ENCODE results near the gene ESPN.
"Not testable (repeated sequence)": the region's sequence is repeated elsewhere in the genome, so short reads cannot be mapped to it uniquely, and the experiment has no call there.

GRCh38 chr1:6395781-6396244, 28.8 kb upstream of the ESPN start:
- TF ChIP-seq CTCF (IDR thresholded peaks at IDR 0.05; ENCODE audit: control extremely low read depth in 1 of 3, insufficient read depth in 1 of 3, low read depth in 1 of 3, low read length in 3 of 3); ATF2 (IDR thresholded peaks at IDR 0.05; ENCODE audit: low read length); TCF12 (IDR thresholded peaks at IDR 0.05; ENCODE audit: low read depth, low read length); CEBPB (IDR thresholded peaks at IDR 0.05; ENCODE audit: low read depth, low read length); EZH2 (IDR thresholded peaks at IDR 0.05; ENCODE audit: low read depth, low read length, severe bottlenecking); SIN3A (conservative IDR thresholded peaks at IDR 0.05 in 1 of 2, IDR thresholded peaks at IDR 0.05 in 1 of 2; ENCODE audit: low read depth in 1 of 2, low read length in 2 of 2); NRF1 (IDR thresholded peaks at IDR 0.05; ENCODE audit: low read depth, low read length); TAF1 (IDR thresholded peaks at IDR 0.05; ENCODE audit: low read depth, low read length); TEAD4 (IDR thresholded peaks at IDR 0.05; ENCODE audit: low read depth, low read length); BRCA1 (IDR thresholded peaks at IDR 0.05; ENCODE audit: low read depth, low read length); USF2 (IDR thresholded peaks at IDR 0.05; ENCODE audit: low read length); MAX (IDR thresholded peaks at IDR 0.05): not testable (repeated sequence)
- 0 out of 3 replicates have a peak, but pooled peaks of 1 of the 2 experiments have one; percentile 8 for TF ChIP-seq POLR2A (IDR thresholded peaks at IDR 0.05; ENCODE audit: control extremely low read depth in 1 of 2, low read depth in 2 of 2, low read length in 2 of 2)

Measured in H1 (cell line).